Cardiac muscle cell (in vitro differentiated cells and primary cell): Measurements from ENCODE around the gene RAET1E. TPM values are rescaled to one million over a fixed set of nuclear protein-coding genes. Genes with fewer than 3 reads are reported as not detected.
"Not testable (repeated sequence)": the region's sequence is repeated elsewhere in the genome, so short reads cannot be mapped to it uniquely, and the experiment has no call there.

Source experiments
- DNase-seq, 2 donors: peaks; one replicate each; pipeline versions ENCODE4 v3.0.0 to v3.0.0-alpha.2; 2010 to 2017; ENCODE audit warnings: low read depth in 1 of 2, low spot score in 1 of 2
- H3K27ac ChIP-seq: fragments of 200-600 bp; sonication (generic); 2 replicates; pipeline ENCODE4 v1.5.1; 2016
- H3K27me3 ChIP-seq: fragments of 200-600 bp; sonication (generic); 2 replicates; pipeline ENCODE4 v1.6.0; 2016; ENCODE audit warnings: control low read depth
- H3K36me3 ChIP-seq: fragments of 200-600 bp; sonication (generic); 2 replicates; pipeline ENCODE4 v1.5.1; 2016; ENCODE audit warnings: control low read depth
- H3K4me1 ChIP-seq: fragments of 200-600 bp; sonication (generic); 2 replicates; pipeline ENCODE4 v1.8.1; 2017; ENCODE audit warnings: low read depth, mild to moderate bottlenecking, mixed run types
- H3K4me3 ChIP-seq: fragments of 200-600 bp; sonication (generic); 2 replicates; pipeline ENCODE4 v1.5.1; 2016; ENCODE audit warnings: mild to moderate bottlenecking
- H3K9me3 ChIP-seq: fragments of 200-600 bp; sonication (generic); 2 replicates; pipeline ENCODE4 v1.5.1; 2017; ENCODE audit warnings: low read depth, mild to moderate bottlenecking, control low read depth
- polyA plus RNA-seq: library from polyadenylated mRNA; unstranded; fragments of >200 nt; fragmentation: Nextera tagmentation; extraction: Ambion mirVana; gene quantifications from 2 replicates; pipeline ENCODE4 v1.2.1, GENCODE V29; 2016
- total RNA-seq: library from RNA; depleted of rRNA; stranded (reverse); fragments of >200 nt; gene quantifications from 2 replicates; pipeline ENCODE4 v1.2.3, GENCODE V29; 2016
- TF ChIP-seq, protein P1 (sequence below): IDR thresholded peaks from 2 replicates; pipeline ENCODE4 v1.5.1; 2012; ENCODE audit warnings: low read depth, mild to moderate bottlenecking, low read length

The RAET1E gene
- total and polyA plus RNA-seq, 2 experiments from 2014 or later: not detected

DNA sequence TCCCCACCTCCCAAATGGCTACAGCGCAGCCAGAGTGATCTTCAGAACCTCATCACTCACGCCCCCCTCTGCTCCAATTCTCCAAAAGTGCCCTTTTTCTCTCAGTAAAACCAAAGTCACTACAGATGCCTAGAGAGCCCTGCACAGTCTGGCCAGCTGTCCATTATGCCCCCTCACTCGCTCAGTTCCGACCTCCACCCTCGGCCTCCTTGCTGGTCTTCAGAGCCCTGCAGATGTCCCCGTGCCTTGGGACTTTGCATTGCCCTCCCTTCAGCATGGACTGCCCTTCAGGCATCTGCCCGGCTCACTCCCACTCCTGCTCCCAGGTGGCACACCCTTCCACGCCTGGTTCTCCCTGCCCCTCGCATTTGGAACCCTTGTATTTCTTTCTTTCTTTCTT is 1.1 kb upstream of the RAET1E start:
- Histone ChIP-seq H3K4me3 (no peak overlapping the region), H3K4me1 (no peaks in the 10 kb centered on the region), H3K27ac (no peak overlapping the region), H3K9me3 (no peaks in the 10 kb centered on the region), H3K36me3 (no peaks in the 10 kb centered on the region), H3K27me3 (no peaks in the 10 kb centered on the region)
- DNase-seq: no peak
- TF ChIP-seq, protein P1, sequence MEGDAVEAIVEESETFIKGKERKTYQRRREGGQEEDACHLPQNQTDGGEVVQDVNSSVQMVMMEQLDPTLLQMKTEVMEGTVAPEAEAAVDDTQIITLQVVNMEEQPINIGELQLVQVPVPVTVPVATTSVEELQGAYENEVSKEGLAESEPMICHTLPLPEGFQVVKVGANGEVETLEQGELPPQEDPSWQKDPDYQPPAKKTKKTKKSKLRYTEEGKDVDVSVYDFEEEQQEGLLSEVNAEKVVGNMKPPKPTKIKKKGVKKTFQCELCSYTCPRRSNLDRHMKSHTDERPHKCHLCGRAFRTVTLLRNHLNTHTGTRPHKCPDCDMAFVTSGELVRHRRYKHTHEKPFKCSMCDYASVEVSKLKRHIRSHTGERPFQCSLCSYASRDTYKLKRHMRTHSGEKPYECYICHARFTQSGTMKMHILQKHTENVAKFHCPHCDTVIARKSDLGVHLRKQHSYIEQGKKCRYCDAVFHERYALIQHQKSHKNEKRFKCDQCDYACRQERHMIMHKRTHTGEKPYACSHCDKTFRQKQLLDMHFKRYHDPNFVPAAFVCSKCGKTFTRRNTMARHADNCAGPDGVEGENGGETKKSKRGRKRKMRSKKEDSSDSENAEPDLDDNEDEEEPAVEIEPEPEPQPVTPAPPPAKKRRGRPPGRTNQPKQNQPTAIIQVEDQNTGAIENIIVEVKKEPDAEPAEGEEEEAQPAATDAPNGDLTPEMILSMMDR: no peak

DNA sequence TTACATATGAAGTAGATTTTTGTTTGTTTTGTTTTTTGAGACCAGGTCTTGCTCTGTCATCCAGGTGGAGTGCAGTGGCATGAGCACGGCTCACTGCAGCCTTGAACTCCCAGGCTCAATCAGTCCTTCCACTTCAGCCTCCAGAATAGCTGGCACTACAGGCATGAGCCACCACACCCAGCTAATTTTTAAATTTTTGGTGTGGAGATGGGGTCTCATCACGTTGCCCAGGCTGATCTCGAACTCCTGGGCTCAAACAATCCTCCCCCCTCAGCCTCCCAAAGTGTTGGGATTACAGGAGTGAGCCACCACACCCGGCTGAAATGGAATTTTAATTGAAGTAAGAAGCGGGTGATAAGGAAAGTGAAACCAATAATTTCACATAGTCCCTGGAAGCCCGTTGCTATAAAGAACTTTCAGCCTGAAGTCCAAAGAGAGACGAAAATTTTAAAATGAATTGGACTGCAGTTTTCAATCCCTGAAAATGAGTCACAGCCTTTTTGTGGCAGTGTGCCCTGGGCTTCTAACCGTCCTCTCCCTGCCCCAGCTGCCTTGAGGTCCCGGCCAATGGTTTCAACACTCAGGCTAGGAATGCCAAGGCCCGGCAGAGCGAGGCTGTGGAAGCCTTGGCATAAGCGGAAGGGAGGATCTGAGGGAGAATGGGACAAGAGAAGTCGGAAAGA is 757 bp downstream of the RAET1E start:
- Histone ChIP-seq H3K27me3 (no peaks in the 10 kb centered on the region), H3K27ac (no peak overlapping the region), H3K36me3 (no peaks in the 10 kb centered on the region), H3K4me1 (no peaks in the 10 kb centered on the region), H3K4me3 (no peak overlapping the region), H3K9me3 (no peaks in the 10 kb centered on the region)
- DNase-seq: peak in 1 of 2 donors; percentile 96
- TF ChIP-seq, protein P1: no peak

DNA sequence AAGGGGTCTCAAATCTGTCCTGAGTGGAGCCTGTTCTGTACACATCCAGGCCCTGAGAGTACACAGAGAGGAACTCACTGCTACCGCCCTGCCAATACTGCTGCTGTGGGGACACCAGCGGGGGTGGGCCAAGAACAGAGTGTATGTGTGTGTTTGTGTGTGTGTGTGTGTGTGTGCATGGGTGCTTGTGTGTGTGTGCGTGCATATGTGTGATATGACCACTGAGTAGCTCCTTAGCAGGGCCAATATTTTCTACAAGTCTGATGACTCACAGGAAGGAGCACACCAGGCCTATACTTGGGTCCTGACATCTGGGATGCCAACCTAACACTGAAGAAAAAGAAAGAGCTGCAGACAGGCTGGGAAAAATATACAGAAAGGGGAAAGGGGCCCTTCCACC is 1.4 kb downstream of the RAET1E start:
- no peaks in the 10 kb centered on the region for H3K27me3 ChIP-seq
- H3K36me3 ChIP-seq: no peaks in the 10 kb centered on the region
- no peaks in the 10 kb centered on the region for H3K9me3 ChIP-seq
- peak in 1 of 2 donors; percentile 27 for DNase-seq
- H3K4me1 ChIP-seq: no peaks in the 10 kb centered on the region
- TF ChIP-seq, protein P1: no peak
- H3K27ac ChIP-seq: no peak overlapping the region
- H3K4me3 ChIP-seq: no peak overlapping the region

DNA sequence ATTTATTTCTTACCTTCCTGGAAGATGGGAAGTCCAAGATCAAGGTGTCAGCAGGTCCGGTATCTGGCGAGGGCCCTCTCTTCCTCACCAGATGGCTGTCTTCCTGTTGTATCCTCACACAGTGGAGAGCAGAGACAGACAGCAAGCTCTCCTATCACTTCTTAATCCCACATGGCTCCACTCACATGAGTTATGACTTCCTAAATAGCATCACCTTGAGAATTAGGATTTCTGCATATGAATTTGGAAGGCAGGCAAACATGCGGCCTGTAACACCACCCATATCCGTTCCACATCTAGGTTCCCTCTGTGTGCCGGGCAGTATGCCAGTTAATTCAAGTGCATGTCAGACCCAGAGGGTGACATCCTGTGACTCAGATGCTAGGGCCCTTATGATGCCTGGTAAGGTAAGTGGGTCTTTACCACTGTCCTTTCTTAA is 2.1 kb downstream of the RAET1E start:
- Histone ChIP-seq H3K4me3 (no peak overlapping the region), H3K4me1 (no peaks in the 10 kb centered on the region), H3K36me3 (no peaks in the 10 kb centered on the region), H3K27me3 (peaks cover 3% of the 10 kb centered on the region), H3K9me3 (no peaks in the 10 kb centered on the region), H3K27ac (no peak overlapping the region)
- TF ChIP-seq, protein P1: no peak
- DNase-seq: peak in 1 of 2 donors; percentile 46

DNA sequence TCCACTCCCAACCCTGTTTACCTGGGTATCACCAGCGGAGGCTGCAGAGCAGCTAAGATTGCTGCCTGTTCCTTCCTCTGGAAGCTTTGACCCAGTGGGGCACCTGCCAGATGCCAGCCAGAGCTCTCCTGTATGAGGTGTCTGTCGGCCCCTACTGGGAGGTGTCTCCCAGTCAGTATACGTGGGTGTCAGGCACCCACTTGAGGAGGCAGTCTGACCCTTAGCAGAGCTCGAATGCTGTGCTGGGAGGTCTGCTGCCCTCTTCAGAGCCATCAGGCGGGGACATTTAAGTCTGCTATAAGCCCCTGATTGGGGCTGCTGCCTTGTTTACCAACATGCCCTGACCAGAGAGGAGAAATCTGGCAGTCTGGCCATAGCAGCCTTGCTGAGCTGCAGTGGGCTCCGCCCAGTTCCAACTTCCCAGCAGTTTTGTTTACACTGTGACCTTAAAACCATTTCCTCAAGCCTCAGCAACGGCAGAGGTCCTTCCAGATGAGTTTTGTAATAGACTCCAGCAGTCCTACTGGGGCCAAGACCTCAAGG is 2.8 kb downstream of the RAET1E start:
- peak in 1 of 2 donors; percentile 90 for DNase-seq
- Histone ChIP-seq H3K4me3 (no peak overlapping the region), H3K27ac (no peak overlapping the region), H3K9me3 (no peaks in the 10 kb centered on the region), H3K36me3 (no peaks in the 10 kb centered on the region), H3K27me3 (peaks cover 3% of the 10 kb centered on the region), H3K4me1 (no peaks in the 10 kb centered on the region)
- TF ChIP-seq, protein P1: no peak

DNA sequence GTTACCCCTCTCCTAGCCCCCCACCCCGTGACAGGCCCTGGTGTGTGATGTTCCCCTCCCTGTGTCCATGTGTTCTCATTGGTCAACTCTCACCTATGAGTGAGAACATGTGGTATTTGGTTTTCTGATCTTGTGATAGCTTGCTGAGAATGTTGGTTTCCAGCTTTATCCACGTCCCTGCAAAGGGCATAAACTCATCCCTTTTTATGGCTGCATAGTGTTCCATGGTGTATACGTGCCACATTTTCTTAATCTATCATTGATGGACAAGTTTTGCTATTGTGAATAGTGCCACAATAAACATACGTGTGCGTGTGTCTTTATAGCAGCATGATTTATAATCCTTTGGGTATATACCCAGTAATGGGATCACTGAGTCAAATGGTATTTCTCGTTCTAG is 6.0 kb downstream of the RAET1E start:
- H3K36me3 ChIP-seq, DNase-seq: not testable (repeated sequence)

More for the DNA sequence above, 6.0 kb downstream of the RAET1E start:
- H3K9me3 ChIP-seq, H3K27ac ChIP-seq, H3K4me3 ChIP-seq, H3K4me1 ChIP-seq, H3K27me3 ChIP-seq: not testable (repeated sequence)
